CD14-positive monocyte (primary cell): ENCODE results near the gene GPR101. TPM values are rescaled to one million over a fixed set of nuclear protein-coding genes. Genes with fewer than 3 reads are reported as not detected.
"Not testable (repeated sequence)": the region's sequence is repeated elsewhere in the genome, so short reads cannot be mapped to it uniquely, and the experiment has no call there.

Experiments
- DNase-seq, 3 donors: peaks; one replicate each; pipeline ENCODE4 v3.0.0-alpha.2; 2011 to 2022
- H2AFZ ChIP-seq: 2 replicates; pipeline ENCODE4 v1.6.0; 2012; ENCODE audit warnings: mild to moderate bottlenecking, low read depth, low read length, inconsistent platforms; ENCODE audit not compliant: insufficient read depth, poor library complexity, severe bottlenecking
- H3K27ac ChIP-seq, 2 donors: 1 replicate in 1 of 2; 2 replicates in 1 of 2; pipeline ENCODE4 v1.5.1; 2012 to 2013; ENCODE audit warnings: low read length in 2 of 2, control low read depth in 1 of 2, inconsistent platforms in 1 of 2, low read depth in 1 of 2, mild to moderate bottlenecking in 1 of 2
- H3K27me3 ChIP-seq, 2 donors: one replicate each; pipeline versions ENCODE4 v1.6.0 to v1.6.1; 2011 to 2013; ENCODE audit warnings: low read length in 2 of 2; ENCODE audit not compliant: control insufficient read depth in 2 of 2, insufficient read depth in 2 of 2
- H3K36me3 ChIP-seq, 2 donors: replicated peaks in 1 of 2; 1 replicate in 1 of 2; 2 replicates in 1 of 2; pipeline versions ENCODE4 v1.5.1 to v1.6.1; 2012 to 2013; ENCODE audit warnings: low read length in 2 of 2, control low read depth in 1 of 2, inconsistent platforms in 1 of 2, mild to moderate bottlenecking in 1 of 2; ENCODE audit not compliant: insufficient read depth in 2 of 2, control insufficient read depth in 1 of 2
- H3K4me1 ChIP-seq, 2 donors: 1 replicate in 1 of 2; 2 replicates in 1 of 2; pipeline versions ENCODE4 v1.5.1 to v1.6.1; 2012 to 2013; ENCODE audit warnings: low read length in 2 of 2, control low read depth in 1 of 2, inconsistent platforms in 1 of 2, mild to moderate bottlenecking in 1 of 2, moderate library complexity in 1 of 2; ENCODE audit not compliant: insufficient read depth in 2 of 2, control insufficient read depth in 1 of 2
- H3K4me2 ChIP-seq: replicated peaks from 2 replicates; pipeline ENCODE3; 2012; ENCODE audit warnings: low read length, moderate library complexity, mild to moderate bottlenecking; ENCODE audit not compliant: poor library complexity, severe bottlenecking; ENCODE audit errors: extremely low read depth
- H3K4me3 ChIP-seq, 3 experiments: fragments of 200-600 bp in 1 of 3; sonication (generic) in 1 of 3; replicated peaks in 1 of 3; 1 replicate in 2 of 3; 2 replicates in 1 of 3; pipeline ENCODE4 v1.5.1; 2011 to 2013; ENCODE audit warnings: low read length in 3 of 3, mild to moderate bottlenecking in 3 of 3, control low read depth in 2 of 3, low read depth in 2 of 3, inconsistent platforms in 1 of 3, moderate library complexity in 1 of 3
- H3K79me2 ChIP-seq: 2 replicates; pipeline ENCODE4 v1.6.0; 2012; ENCODE audit warnings: mild to moderate bottlenecking, control low read depth, inconsistent platforms, low read length, moderate library complexity; ENCODE audit not compliant: insufficient read depth
- H3K9ac ChIP-seq: 2 replicates; pipeline ENCODE4 v1.6.0; 2017; ENCODE audit warnings: low read length, mild to moderate bottlenecking; ENCODE audit not compliant: insufficient read depth, poor library complexity, severe bottlenecking
- H3K9me3 ChIP-seq, 2 donors: replicated peaks in 1 of 2; 1 replicate in 1 of 2; 2 replicates in 1 of 2; pipeline versions ENCODE4 v1.5.1 to v1.6.1; 2012 to 2013; ENCODE audit warnings: low read length in 2 of 2, control low read depth in 1 of 2; ENCODE audit not compliant: control insufficient read depth in 1 of 2, insufficient read depth in 1 of 2
- H4K20me1 ChIP-seq: 2 replicates; pipeline ENCODE4 v1.6.0; 2012; ENCODE audit warnings: mild to moderate bottlenecking, low read length, control low read depth, moderate library complexity; ENCODE audit not compliant: insufficient read depth
- H3K27ac Mint-ChIP-seq, 7 donors: one replicate each; pipeline ENCODE4 v1.8.0; 2020; ENCODE audit warnings: mild to moderate bottlenecking in 7 of 7, mixed read lengths in 7 of 7, moderate library complexity in 6 of 7, inconsistent platforms in 2 of 7
- H3K27me3 Mint-ChIP-seq, 3 donors: one replicate each; pipeline ENCODE4 v1.8.0; 2021 to 2022; ENCODE audit warnings: low read depth in 3 of 3, mild to moderate bottlenecking in 3 of 3, mixed read lengths in 3 of 3, moderate library complexity in 3 of 3, inconsistent platforms in 1 of 3
- H3K36me3 Mint-ChIP-seq, 2 donors: one replicate each; pipeline ENCODE4 v1.8.0; 2020; ENCODE audit warnings: mixed read lengths in 2 of 2, inconsistent platforms in 1 of 2, mild to moderate bottlenecking in 1 of 2
- H3K4me1 Mint-ChIP-seq: one replicate; pipeline ENCODE4 v1.8.0; 2020; ENCODE audit warnings: mild to moderate bottlenecking, mixed read lengths
- H3K4me3 Mint-ChIP-seq, 2 donors: one replicate each; pipeline ENCODE4 v1.8.0; 2020; ENCODE audit warnings: mild to moderate bottlenecking in 2 of 2, mixed read lengths in 2 of 2, moderate library complexity in 1 of 2
- H3K9me3 Mint-ChIP-seq, 7 donors: one replicate each; pipeline ENCODE4 v1.8.0; 2020 to 2022; ENCODE audit warnings: mixed read lengths in 7 of 7, mild to moderate bottlenecking in 6 of 7, moderate library complexity in 6 of 7, inconsistent platforms in 2 of 7
- CTCF ChIP-seq: fragments of 200-600 bp; IDR thresholded peaks from one replicate; pipeline ENCODE4 v1.8.0; 2022; ENCODE audit warnings: antibody characterized with exemption, mild to moderate bottlenecking
- WGBS: methylation state at CpG from one replicate; pipeline ENCODE4 v1.1.5; 2013; ENCODE audit warnings: missing lambda C conversion rate; ENCODE audit not compliant: insufficient coverage; 5-methylcytosine and 5-hydroxymethylcytosine counted together
- intact Hi-C, 2 donors: fragments of 100-400 bp; cut with micrococcal nuclease; formaldehyde crosslinking; loops; one replicate each; pipeline versions ENCODE4 v1.15.0 to v1.15.1; 2023
- polyA plus RNA-seq, 3 donors: library from polyadenylated mRNA; depleted of rRNA in 1 of 3; unstranded in 2 of 3; stranded (reverse) in 1 of 3; fragments of 300-500 nt in 2 of 3; fragments of >200 nt in 1 of 3; fragmentation: Illumina TruSeq in 2 of 3; gene quantifications; 1 replicate in 2 of 3; 2 replicates in 1 of 3; pipeline ENCODE4 v1.2.3, GENCODE V29; 2012 to 2021

The GPR101 gene
- polyA plus RNA-seq, 3 donors, result not detected

GRCh38 chrX:137028699-137029098 is 5.1 kb downstream of the GPR101 start:
- H3K9me3 ChIP-seq, result peaks cover 0 to 14% of the 10 kb centered on the region in 2 donors
- H3K4me2 ChIP-seq, result no peak overlapping the region
- H3K27ac ChIP-seq, result no peak overlapping the region
- no peak for TF ChIP-seq CTCF
- H3K27me3 ChIP-seq, result peaks cover 24 to 55% of the 10 kb centered on the region in 2 donors
- H3K36me3 ChIP-seq, result no peaks in the 10 kb centered on the region
- H3K4me3 ChIP-seq, result no peak overlapping the region
- H3K4me1 Mint-ChIP-seq, result peaks cover 4% of the 10 kb centered on the region
- no peak for DNase-seq
- peaks cover 0 to 7% of the 10 kb centered on the region in 2 donors for H3K4me1 ChIP-seq
- no peaks in the 10 kb centered on the region for H3K79me2 ChIP-seq
- H3K27me3 Mint-ChIP-seq, result peaks cover 3 to 21% (median 10%) of the 10 kb centered on the region in 3 donors
- no peaks in the 10 kb centered on the region for H4K20me1 ChIP-seq
- H2AFZ ChIP-seq, result no peak overlapping the region
- WGBS, result no CpG with 5 or more reads among the region's 2 CpGs
- H3K27ac Mint-ChIP-seq, result no peak overlapping the region
- no peak overlapping the region for H3K4me3 Mint-ChIP-seq
- H3K9me3 Mint-ChIP-seq, result peaks cover 0 to 7% (median 3%) of the 10 kb centered on the region in 7 donors
- intact Hi-C loops, result no loop called here
- H3K36me3 Mint-ChIP-seq, result no peaks in the 10 kb centered on the region
- no peak overlapping the region for H3K9ac ChIP-seq

GRCh38 chrX:137025930-137026329 is 7.9 kb downstream of the GPR101 start:
- peaks cover 7 to 23% (median 11%) of the 10 kb centered on the region in 3 donors for H3K27me3 Mint-ChIP-seq

GRCh38 chrX:137000236-137000635 is 33.6 kb downstream of the GPR101 start:
- DNase-seq, H3K27ac ChIP-seq, H3K36me3 Mint-ChIP-seq, H3K4me3 ChIP-seq, H2AFZ ChIP-seq, H3K79me2 ChIP-seq, H3K36me3 ChIP-seq, H3K9ac ChIP-seq, intact Hi-C loops, H3K27me3 ChIP-seq, H4K20me1 ChIP-seq, H3K4me2 ChIP-seq, H3K4me3 Mint-ChIP-seq, H3K27me3 Mint-ChIP-seq, H3K9me3 ChIP-seq, H3K4me1 ChIP-seq, H3K27ac Mint-ChIP-seq, H3K4me1 Mint-ChIP-seq: not testable (repeated sequence)
- no CpG with 5 or more reads among the region's 31 CpGs for WGBS
- H3K9me3 Mint-ChIP-seq, result peaks cover 0 to 13% (median 9%) of the 10 kb centered on the region in 7 donors

More at GRCh38 chrX:137025930-137026329, 7.9 kb downstream of the GPR101 start:
- H3K79me2 ChIP-seq, result no peaks in the 10 kb centered on the region
- no peak for DNase-seq
- no peak for TF ChIP-seq CTCF
- WGBS, result no CpG with 5 or more reads among the region's 5 CpGs
- no peaks in the 10 kb centered on the region for H3K36me3 ChIP-seq
- Mint-ChIP-seq H3K4me1 (no peaks in the 10 kb centered on the region), H3K4me3 (no peak overlapping the region), H3K9me3 (peaks cover 0 to 4% (median 0%) of the 10 kb centered on the region in 7 donors), H3K27ac (no peak overlapping the region), H3K36me3 (no peaks in the 10 kb centered on the region)
- no peak overlapping the region for H3K27ac ChIP-seq
- no peak overlapping the region for H3K4me3 ChIP-seq
- peaks cover 22 to 29% of the 10 kb centered on the region in 2 donors for H3K27me3 ChIP-seq
- H3K9ac ChIP-seq, result no peak overlapping the region
- intact Hi-C loops, result no loop called here
- H3K9me3 ChIP-seq, result peaks cover 0 to 5% of the 10 kb centered on the region in 2 donors
- H4K20me1 ChIP-seq, result no peaks in the 10 kb centered on the region
- no peaks in the 10 kb centered on the region for H3K4me1 ChIP-seq
- no peak overlapping the region for H3K4me2 ChIP-seq
- no peak overlapping the region for H2AFZ ChIP-seq
